Inflammatory macrophage treated with lipopolysaccharide for 4 hours (primary cell): ENCODE data around the gene ASAH2.
"Not testable (repeated sequence)": the region's sequence is repeated elsewhere in the genome, so short reads cannot be mapped to it uniquely, and the experiment has no call there.

Source experiments
- DNase-seq: peaks from one replicate; pipeline ENCODE4 v3.0.0-alpha.2; 2020

The ASAH2 gene

GRCh38 chr10:50250096-50250854 lies 1.0 kb downstream of the ASAH2 start:
- DNase-seq, result no peak

DNA sequence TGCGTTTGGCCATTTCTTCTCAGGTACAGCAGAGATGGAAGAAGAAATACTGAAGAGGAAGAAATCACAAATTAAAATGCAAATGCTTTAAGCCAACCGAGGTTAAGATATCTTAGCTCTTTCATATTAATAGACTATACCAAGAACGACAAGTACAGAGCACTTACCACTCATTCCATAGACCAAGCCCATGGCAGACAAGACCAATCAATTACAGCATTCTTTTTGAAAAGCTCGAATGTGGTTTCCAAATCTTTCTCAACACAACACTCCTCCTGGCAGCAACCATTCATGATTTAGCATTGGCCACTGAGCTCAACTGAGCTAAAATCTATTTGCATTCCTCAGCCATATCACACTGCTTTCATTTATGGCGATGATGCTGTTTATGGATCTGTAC lies 2.7 kb downstream of the ASAH2 start:
- no peak for DNase-seq

- no peak for DNase-seq
Observed at GRCh38 chr10:50248062-50248461, 3.3 kb downstream of the ASAH2 start.

- no peak for DNase-seq
Observed at GRCh38 chr10:50244201-50244600, 7.1 kb downstream of the ASAH2 start.

DNA sequence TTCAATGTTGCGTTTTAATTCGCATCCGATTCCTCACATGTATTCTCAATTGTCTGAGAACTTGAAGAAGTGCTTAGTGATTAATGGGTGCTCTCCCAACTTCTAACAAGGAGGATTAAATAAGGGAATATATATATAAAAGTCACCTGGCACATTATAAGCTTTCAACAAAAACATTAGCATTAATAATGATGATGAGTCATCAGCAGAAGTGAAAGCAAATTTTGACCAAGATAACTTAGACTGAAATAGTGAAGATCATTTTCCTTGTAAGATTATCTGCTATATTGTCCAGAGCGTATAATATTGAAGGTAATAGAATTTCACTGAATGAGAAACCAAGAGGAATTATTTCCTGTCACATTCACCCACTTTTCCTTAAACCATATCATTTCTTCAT lies 8.5 kb downstream of the ASAH2 start:
- no peak for DNase-seq

DNA sequence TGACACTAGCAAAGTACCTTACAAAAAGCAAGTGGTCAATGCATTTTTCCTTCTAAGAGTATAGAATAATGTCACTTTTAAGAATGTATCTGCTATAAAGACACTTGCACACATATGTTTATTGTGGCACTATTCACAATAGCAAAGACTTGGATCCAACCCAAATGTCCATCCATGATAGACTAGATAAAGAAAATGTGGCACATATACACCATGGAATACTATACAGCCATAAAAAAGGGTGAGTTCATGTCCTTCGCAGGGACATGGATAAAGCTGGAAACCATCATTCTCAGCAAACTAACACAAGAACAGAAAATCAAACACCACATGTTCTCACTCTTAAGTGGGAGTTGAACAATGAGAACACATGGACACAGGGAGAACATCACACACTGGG lies 9.8 kb downstream of the ASAH2 start:
- not testable (repeated sequence) for DNase-seq

- DNase-seq, result no peak
Observed at GRCh38 chr10:50234486-50234885, 16.8 kb downstream of the ASAH2 start.

DNA sequence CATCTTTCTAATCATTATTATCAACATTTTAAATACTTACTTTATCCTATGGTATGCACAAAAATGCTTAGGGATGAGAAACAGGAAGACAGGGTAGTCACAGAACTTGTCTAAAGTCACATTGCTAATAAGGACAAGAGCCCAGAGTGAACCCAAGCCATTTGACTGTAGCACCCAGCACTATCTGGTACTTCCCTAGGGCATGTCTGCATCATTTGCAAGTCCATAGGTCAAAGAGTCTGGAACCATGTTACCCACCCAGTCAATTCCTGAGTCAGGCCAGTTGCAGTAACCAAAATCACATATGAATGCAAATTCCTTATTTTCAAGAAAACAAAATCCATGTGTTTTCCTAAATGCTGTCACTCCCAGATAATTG lies 19.1 kb downstream of the ASAH2 start:
- peak; percentile 18 for DNase-seq

DNA sequence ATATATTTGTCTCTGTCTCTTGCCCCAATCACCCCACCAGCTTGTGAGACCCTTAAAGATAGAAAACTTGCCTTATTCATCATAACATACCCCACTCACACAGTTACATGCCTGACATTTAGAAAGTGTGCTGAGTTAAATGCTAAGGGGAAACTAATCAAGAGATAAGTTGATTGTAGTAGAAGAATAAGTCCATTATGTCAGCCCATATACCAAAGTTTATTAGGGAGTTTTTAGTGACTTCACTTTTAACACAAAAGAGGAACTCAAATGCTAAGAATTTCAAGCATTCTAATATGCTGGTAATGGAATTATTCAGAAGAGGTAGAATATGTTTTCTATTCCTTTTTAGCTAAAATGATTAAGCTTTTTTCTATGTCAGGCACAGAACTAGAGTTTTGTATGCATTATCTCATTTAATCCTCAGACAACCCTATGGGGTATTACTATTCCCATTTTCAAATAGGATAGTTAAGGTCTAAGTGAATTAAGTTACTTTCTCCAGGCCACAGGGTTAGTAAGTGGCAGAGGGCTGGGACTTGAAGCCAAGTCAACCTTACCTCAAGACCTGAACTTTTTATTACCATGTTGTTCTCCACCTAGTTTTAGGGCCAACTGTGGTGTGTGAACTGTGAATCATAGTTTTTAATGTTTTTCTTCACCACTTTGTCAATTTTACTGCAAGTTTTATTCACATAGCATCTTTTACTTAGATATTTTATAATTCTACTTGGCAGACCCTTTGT lies 19.6 kb downstream of the ASAH2 start:
- peak; percentile 72 for DNase-seq

DNA sequence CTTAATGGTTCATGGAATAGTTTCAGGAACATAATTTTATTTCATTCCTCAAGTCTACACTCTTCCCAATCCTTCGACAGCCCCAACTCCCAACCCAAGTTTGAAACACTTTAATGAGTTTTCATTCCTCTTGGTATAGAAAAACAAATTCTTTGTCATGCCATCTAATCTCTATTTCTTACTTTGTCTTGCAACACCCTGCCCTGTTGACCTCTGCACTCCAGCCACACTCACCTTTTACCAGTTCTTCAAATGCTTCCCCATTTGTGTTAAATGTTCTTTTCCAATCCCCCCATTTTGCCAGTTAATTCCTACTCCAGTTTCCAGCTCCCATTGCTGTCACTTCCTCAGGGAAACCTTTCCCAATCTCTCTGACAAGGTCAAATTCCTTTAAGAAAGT lies 21.9 kb downstream of the ASAH2 start:
- no peak for DNase-seq

DNA sequence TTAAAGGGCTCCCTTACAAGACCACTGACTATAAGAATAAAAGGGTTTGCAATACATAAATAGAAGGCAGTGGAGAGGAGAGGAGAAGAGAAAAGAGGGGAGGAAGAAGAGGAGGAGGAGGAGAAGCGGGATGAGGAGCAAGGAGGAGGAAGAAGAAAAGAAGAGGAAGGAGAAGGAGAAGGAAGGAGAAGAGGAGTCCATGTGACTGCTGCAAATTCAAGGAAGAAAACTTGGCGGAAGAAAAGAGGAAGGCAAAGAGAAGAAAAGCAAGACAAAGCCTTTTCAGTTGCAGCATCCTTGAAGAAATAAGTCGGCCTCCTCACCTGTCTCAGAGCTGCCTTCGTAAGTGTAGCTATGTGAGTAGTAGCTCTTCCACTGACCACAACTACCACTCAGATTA lies 22.6 kb downstream of the ASAH2 start:
- DNase-seq, result no peak

DNA sequence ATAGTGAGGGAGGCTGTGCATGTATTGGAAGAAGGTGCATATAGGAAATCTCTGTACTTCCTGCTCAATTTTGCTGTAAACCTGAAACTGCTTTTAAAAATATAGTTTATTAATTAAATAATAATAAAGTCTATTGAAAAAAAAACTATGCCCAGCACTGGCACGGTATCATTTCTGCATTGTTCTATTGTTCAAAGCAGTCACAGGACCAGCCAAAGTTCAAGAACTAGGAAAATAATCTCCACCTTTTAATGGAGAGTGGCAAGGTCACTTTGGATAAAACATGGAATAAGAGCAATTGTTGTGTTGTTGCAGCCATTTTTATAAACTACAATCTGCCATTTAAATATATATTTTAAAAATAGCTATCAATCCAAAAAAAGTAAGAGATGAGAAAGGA lies 24.7 kb downstream of the ASAH2 start:
- DNase-seq, result no peak

DNA sequence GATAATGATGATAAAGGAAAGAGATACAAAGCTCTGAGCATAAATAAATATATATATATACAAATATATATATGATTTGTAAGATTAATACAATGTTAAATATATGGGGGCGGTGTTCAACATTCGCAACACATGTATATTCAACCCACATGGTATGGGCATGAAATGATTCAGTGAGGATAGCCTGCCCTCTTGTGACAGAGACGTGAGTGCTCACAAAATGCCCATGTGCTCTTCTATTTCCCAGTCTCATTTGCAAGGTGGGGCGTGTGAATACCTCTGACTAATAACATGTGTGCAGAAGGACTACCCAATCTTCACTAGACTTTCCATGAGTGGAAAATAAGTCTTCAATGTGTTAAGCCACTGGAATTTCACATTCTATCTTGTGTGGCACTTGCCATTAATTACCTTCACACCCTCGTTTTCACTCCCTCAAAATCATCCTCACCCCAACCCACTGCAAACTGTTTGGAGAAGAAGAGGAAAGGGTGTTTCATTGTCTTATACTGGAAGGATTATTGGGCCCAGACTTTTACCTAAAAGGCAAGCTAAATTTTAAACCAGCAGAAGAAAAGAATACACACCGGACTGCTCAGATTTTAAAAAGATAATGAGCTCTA lies 26.9 kb downstream of the ASAH2 start:
- peak; percentile 58 for DNase-seq

DNA sequence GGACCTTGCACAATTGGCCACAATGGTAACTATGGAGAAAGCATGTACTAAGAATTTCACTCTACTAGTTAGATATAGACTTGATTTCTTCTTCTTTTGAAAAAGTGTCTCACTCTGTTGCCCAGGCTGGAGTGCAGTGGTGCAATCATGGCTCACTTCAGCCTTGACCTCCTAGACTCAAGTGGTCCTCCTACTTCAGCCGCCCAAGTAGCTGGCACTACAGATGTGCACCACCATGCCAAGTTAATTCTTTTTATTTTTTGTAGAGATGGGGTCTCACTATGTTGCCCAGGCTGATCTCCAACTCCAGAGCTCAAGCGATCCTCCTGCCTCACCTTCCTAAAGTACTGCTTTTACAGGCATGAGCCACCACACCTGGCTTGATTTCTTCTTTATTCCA lies 29.1 kb downstream of the ASAH2 start:
- DNase-seq, result no peak

- DNase-seq, result no peak
Observed at GRCh38 chr10:50221470-50221869, 29.8 kb downstream of the ASAH2 start.

DNA sequence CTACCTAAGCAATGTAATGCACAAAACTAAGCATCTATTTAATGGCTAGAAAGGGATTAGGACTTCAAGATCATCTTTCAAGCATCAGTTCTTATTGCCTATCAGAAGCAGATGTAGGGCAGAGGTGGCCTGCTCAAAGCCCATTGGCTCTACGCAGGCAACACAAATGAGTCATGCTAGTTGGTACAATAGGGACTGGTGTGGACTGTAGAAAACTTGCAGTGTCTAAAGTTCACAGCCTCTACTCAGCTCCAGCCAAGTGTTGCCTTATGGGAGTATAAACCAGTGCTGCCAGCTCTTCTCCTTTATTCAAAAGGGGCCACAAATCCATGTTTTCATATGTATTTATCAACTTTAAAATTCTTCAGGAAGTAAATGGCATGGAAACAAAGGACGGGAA lies 31.7 kb downstream of the ASAH2 start:
- DNase-seq, result no peak

GRCh38 chr10:50219200-50219599 lies 32.1 kb downstream of the ASAH2 start:
- no peak for DNase-seq

DNA sequence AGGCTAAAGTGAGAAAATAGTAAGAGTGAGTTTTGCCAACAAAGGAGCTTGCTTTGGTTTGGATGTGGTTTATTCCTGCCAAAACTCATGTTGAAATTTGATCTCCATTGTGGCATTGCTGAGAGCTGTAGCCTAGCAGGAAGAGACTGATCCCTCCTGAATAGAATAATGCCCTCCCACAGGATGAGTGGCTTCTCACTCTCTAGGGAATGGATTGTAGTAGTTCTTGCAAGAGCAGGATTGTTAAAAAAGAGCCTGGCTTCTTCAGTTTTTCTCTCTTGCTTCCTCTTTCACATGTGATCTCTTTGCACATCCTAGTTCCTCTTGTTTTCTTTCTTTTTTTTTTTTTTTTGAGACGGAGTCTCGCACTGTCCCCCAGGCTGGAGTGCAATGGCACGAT lies 34.4 kb downstream of the ASAH2 start:
- DNase-seq, result peak; percentile 73

GRCh38 chr10:50216418-50216817 lies 34.9 kb downstream of the ASAH2 start:
- no peak for DNase-seq

DNA sequence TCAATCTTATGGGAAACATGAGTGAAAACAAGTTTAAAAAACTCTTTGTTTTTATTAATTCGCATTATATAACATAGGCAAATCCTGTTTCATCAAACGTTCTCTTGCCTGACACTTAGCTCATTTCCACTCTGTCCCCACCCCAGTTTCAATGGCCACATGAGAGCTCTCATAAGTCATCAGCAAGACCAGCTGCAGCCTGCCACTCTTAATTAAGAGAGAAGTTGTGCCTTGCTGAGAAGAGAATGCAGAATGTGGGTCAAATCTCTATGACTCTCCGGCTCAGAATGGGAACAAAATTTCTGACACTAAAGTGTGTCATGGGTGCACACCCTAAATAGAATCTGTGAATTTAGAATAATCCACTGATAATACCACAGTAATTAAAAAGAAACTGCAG lies 39.6 kb downstream of the ASAH2 start:
- DNase-seq, result no peak

- no peak for DNase-seq
Observed at GRCh38 chr10:50210876-50211275, 40.4 kb downstream of the ASAH2 start.
